NT2/D1 (cell line): Measurements from ENCODE around the gene FKBP15.

Source experiments
- SUZ12 ChIP-seq: IDR thresholded peaks from 2 replicates; pipeline ENCODE4 v1.6.1; 2011; ENCODE audit not compliant: insufficient read length, insufficient read depth; ENCODE audit errors: extremely low read depth
- YY1 ChIP-seq: IDR thresholded peaks from 2 replicates; pipeline ENCODE4 v1.6.1; 2011; ENCODE audit not compliant: insufficient read length, insufficient read depth
- ZNF274 ChIP-seq: IDR thresholded peaks from 2 replicates; pipeline ENCODE4 v1.6.1; 2011; ENCODE audit warnings: mild to moderate bottlenecking, low read depth, low read length

DNA sequence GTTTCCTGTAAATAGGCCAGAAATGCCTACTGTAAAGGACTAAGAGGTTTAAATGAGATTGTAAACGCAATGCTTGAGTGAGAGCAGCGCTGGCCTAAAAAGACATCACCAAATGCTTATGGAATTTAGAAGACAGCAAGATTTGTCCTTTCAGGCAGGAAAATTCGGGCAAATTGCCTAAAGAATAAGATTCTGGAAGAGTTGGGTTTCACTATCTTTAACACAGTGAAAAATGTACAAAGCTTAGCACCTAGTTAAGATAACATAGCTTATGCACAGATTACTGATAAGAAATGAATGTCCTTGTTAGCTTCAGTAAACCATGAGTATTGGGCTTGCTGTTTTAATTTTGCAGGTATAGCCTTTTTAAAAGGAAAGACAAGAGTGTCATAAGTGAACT lies 4.7 kb downstream of the FKBP15 start:
- TF ChIP-seq ZNF274 (no peak), YY1 (no peak), SUZ12 (no peak)
